Hair follicular keratinocyte (primary cell): Measurements from ENCODE around the gene HOXC9. TPM values are rescaled to one million over a fixed set of nuclear protein-coding genes. Genes with fewer than 3 reads are reported as not detected.

Experiments
- total RNA-seq: library from RNA; depleted of rRNA; stranded (reverse); fragments of >200 nt; gene quantifications from 2 replicates; pipeline ENCODE4 v1.2.3, GENCODE V29; 2015

The HOXC9 gene
- 3.5 and 5.2 TPM in 2 replicates for total RNA-seq

GRCh38 chr12:54000116-54001114, at the start of gene HOXC9:
Gene HOXC9, plus strand, starts transcription at chr12:54000161. Its CDS starts 28 bp downstream, at chr12:54000189.

GRCh38 chr12:53954694-53955035, 45.3 kb upstream of the HOXC9 start, which contains the start of gene HOXC12:
Gene HOXC12, plus strand, starts transcription at chr12:53954903. Its CDS starts 27 bp downstream, at chr12:53954930.

GRCh38 chr12:53972722-53973235, 27.2 kb upstream of the HOXC9 start, which contains the start of gene HOXC11:
Gene HOXC11, plus strand, starts transcription at chr12:53973126. Its CDS starts 116 bp downstream, at chr12:53973242.

GRCh38 chr12:53974084-53975063, 25.6 kb upstream of the HOXC9 start, which contains the start of gene HOTAIR:
Gene HOTAIR, minus strand, starts transcription at chr12:53974954.

GRCh38 chr12:53984901-53985691, 14.9 kb upstream of the HOXC9 start, which contains the start of gene HOXC10:
Gene HOXC10, plus strand, starts transcription at chr12:53985146. Its CDS starts 114 bp downstream, at chr12:53985260.

GRCh38 chr12:54028314-54029201, 28.6 kb downstream of the HOXC9 start, which contains the start of gene HOXC6:
Gene HOXC6, plus strand, starts transcription at chr12:54028440. Its CDS starts 82 bp downstream, at chr12:54028522.

GRCh38 chr12:54032627-54033100, 32.7 kb downstream of the HOXC9 start, which contains the start of gene HOXC5:
Gene HOXC5, plus strand, starts transcription at chr12:54033050. Its CDS starts 73 bp downstream, at chr12:54033123.

Other genes with a start within 250 kb of the HOXC9 start
- gene CISTR, start 248.2 kb upstream of the HOXC9 start, total RNA-seq, result not detected in 2 replicates
- 5.5 and 6.0 TPM in 2 replicates for gene HOXC13, start 61.3 kb upstream of the HOXC9 start, total RNA-seq
- 0.31 and 0.80 TPM in 2 replicates for gene HOXC12, start 45.3 kb upstream of the HOXC9 start, total RNA-seq
- gene HOXC11, start 27.0 kb upstream of the HOXC9 start, total RNA-seq, result 2.8 and 3.1 TPM in 2 replicates
- gene HOTAIR, start 25.2 kb upstream of the HOXC9 start, total RNA-seq, result 0.39 and 4.4 TPM in 2 replicates
- gene HOXC10, start 15.0 kb upstream of the HOXC9 start, total RNA-seq, result 11.3 and 11.4 TPM in 2 replicates
- gene HOXC8, start 8.8 kb downstream of the HOXC9 start, total RNA-seq, result 1.3 and 2.3 TPM in 2 replicates
- gene HOXC6, start 28.3 kb downstream of the HOXC9 start, total RNA-seq, result 0.72 and 0.78 TPM in 2 replicates
- 1.6 and 3.1 TPM in 2 replicates for gene HOXC5, start 32.9 kb downstream of the HOXC9 start, total RNA-seq
- 4.1 and 4.4 TPM in 2 replicates for gene HOXC4, start 53.7 kb downstream of the HOXC9 start, total RNA-seq
- gene SMUG1, start 188.8 kb downstream of the HOXC9 start, total RNA-seq, result 69.3 and 72.3 TPM in 2 replicates